ENCODE measurements around the gene OR6J1.
"Not testable (repeated sequence)": the region's sequence is repeated elsewhere in the genome, so short reads cannot be mapped to it uniquely, and the experiment has no call there.

The OR6J1 gene

GRCh38 chr14:22587677-22588422 lies 56.3 kb downstream of the OR6J1 start:
- H2AK5ac ChIP-seq (ENCODE audit: low read depth, low read length); H3K4me2 ChIP-seq (ENCODE audit: insufficient read depth, low read length, poor library complexity, severe bottlenecking); DNase-seq (ENCODE audit: low spot score); H2BK15ac ChIP-seq (ENCODE audit: low read length); H3K4me1 ChIP-seq (ENCODE audit: control insufficient read depth in 2 of 2, insufficient read depth in 1 of 2, low read depth in 1 of 2, low read length in 2 of 2); H3K27me3 ChIP-seq (ENCODE audit: control insufficient read depth in 3 of 3, insufficient read depth in 3 of 3, low read depth in 1 of 3, low read length in 3 of 3); H4K8ac ChIP-seq (ENCODE audit: low read depth, low read length); H2BK12ac ChIP-seq (ENCODE audit: low read length); H3K9me3 ChIP-seq (replicated peaks in 1 of 2; ENCODE audit: control insufficient read depth in 2 of 2, insufficient read depth in 1 of 2, low read depth in 1 of 2, low read length in 2 of 2); H2BK5ac ChIP-seq (ENCODE audit: low read length); H3K4ac ChIP-seq (ENCODE audit: low read length); H3K14ac ChIP-seq (ENCODE audit: low read length); H2AFZ ChIP-seq (ENCODE audit: low read length); H2BK120ac ChIP-seq (ENCODE audit: low read depth, low read length); H3K23ac ChIP-seq (ENCODE audit: low read depth, low read length, poor library complexity); H3K27ac ChIP-seq (replicated peaks; ENCODE audit: low read length); H4K91ac ChIP-seq (ENCODE audit: low read depth, low read length, poor library complexity); H3K18ac ChIP-seq (ENCODE audit: low read length); H3K9ac ChIP-seq (ENCODE audit: low read depth, low read length, poor library complexity): not testable (repeated sequence)
- H3K79me1 ChIP-seq (ENCODE audit: low read depth, low read length): peaks cover 14% of the 10 kb centered on the region
- no CpG with 5 or more reads among the region's 10 CpGs for WGBS, 2 donors (ENCODE audit: extremely low coverage in 2 of 2, insufficient read length in 2 of 2, insufficient replicate concordance in 1 of 2)
- H3K4me3 ChIP-seq (ENCODE audit: low read length in 2 of 2): peak overlapping the region in 1 of 2 donors; percentile 89
- H3K36me3 ChIP-seq (replicated peaks in 1 of 2; ENCODE audit: control insufficient read depth in 2 of 2, insufficient read depth in 2 of 2, low read length in 2 of 2): peaks cover 2 to 38% of the 10 kb centered on the region in 2 donors

GRCh38 chr14:22587247-22587646 lies 56.9 kb downstream of the OR6J1 start:
- Histone ChIP-seq H4K91ac (ENCODE audit: low read depth, low read length, poor library complexity) (no peak overlapping the region), H4K8ac (ENCODE audit: low read depth, low read length) (no peak overlapping the region), H3K9ac (ENCODE audit: low read depth, low read length, poor library complexity) (no peak overlapping the region), H3K27ac (replicated peaks; ENCODE audit: low read length) (no peak overlapping the region), H3K4ac (ENCODE audit: low read length) (no peak overlapping the region), H2BK12ac (ENCODE audit: low read length) (no peak overlapping the region), H3K18ac (ENCODE audit: low read length) (no peak overlapping the region), H3K36me3 (replicated peaks in 1 of 2; ENCODE audit: control insufficient read depth in 2 of 2, insufficient read depth in 2 of 2, low read length in 2 of 2) (peaks cover 2 to 38% of the 10 kb centered on the region in 2 donors), H2BK15ac (ENCODE audit: low read length) (no peak overlapping the region), H2BK120ac (ENCODE audit: low read depth, low read length) (no peak overlapping the region), H3K27me3 (ENCODE audit: control insufficient read depth in 3 of 3, insufficient read depth in 3 of 3, low read depth in 1 of 3, low read length in 3 of 3) (peaks cover 0 to 4% (median 0%) of the 10 kb centered on the region in 3 experiments), H3K79me1 (ENCODE audit: low read depth, low read length) (peaks cover 14% of the 10 kb centered on the region), H2AFZ (ENCODE audit: low read length) (no peak overlapping the region), H3K4me1 (ENCODE audit: control insufficient read depth in 2 of 2, insufficient read depth in 1 of 2, low read depth in 1 of 2, low read length in 2 of 2) (peaks cover 4% of the 10 kb centered on the region in 2 donors), H3K4me2 (ENCODE audit: insufficient read depth, low read length, poor library complexity, severe bottlenecking) (no peak overlapping the region), H2AK5ac (ENCODE audit: low read depth, low read length) (no peak overlapping the region), H3K14ac (ENCODE audit: low read length) (no peak overlapping the region), H3K23ac (ENCODE audit: low read depth, low read length, poor library complexity) (no peak overlapping the region), H2BK5ac (ENCODE audit: low read length) (no peak overlapping the region), H3K9me3 (replicated peaks in 1 of 2; ENCODE audit: control insufficient read depth in 2 of 2, insufficient read depth in 1 of 2, low read depth in 1 of 2, low read length in 2 of 2) (no peaks in the 10 kb centered on the region), H3K4me3 (ENCODE audit: low read length in 2 of 2) (peak overlapping the region in 1 of 2 donors; percentile 5)
- no CpG with 5 or more reads among the region's 5 CpGs for WGBS, 2 donors (ENCODE audit: extremely low coverage in 2 of 2, insufficient read length in 2 of 2, insufficient replicate concordance in 1 of 2)
- DNase-seq (ENCODE audit: low spot score): no peak

- Histone ChIP-seq H3K4ac (ENCODE audit: low read length) (no peak overlapping the region), H3K9me3 (replicated peaks in 1 of 2; ENCODE audit: control insufficient read depth in 2 of 2, insufficient read depth in 1 of 2, low read depth in 1 of 2, low read length in 2 of 2) (no peaks in the 10 kb centered on the region), H2AK5ac (ENCODE audit: low read depth, low read length) (no peak overlapping the region), H2AFZ (ENCODE audit: low read length) (no peak overlapping the region), H3K79me1 (ENCODE audit: low read depth, low read length) (peaks cover 14% of the 10 kb centered on the region), H2BK5ac (ENCODE audit: low read length) (no peak overlapping the region), H3K23ac (ENCODE audit: low read depth, low read length, poor library complexity) (no peak overlapping the region), H3K27ac (replicated peaks; ENCODE audit: low read length) (no peak overlapping the region), H3K27me3 (ENCODE audit: control insufficient read depth in 3 of 3, insufficient read depth in 3 of 3, low read depth in 1 of 3, low read length in 3 of 3) (no peaks in the 10 kb centered on the region), H3K36me3 (replicated peaks in 1 of 2; ENCODE audit: control insufficient read depth in 2 of 2, insufficient read depth in 2 of 2, low read length in 2 of 2) (peaks cover 2 to 52% of the 10 kb centered on the region in 2 donors), H4K91ac (ENCODE audit: low read depth, low read length, poor library complexity) (no peak overlapping the region), H3K4me2 (ENCODE audit: insufficient read depth, low read length, poor library complexity, severe bottlenecking) (no peak overlapping the region), H3K4me1 (ENCODE audit: control insufficient read depth in 2 of 2, insufficient read depth in 1 of 2, low read depth in 1 of 2, low read length in 2 of 2) (peaks cover 2 to 12% of the 10 kb centered on the region in 2 donors), H3K14ac (ENCODE audit: low read length) (no peak overlapping the region), H2BK15ac (ENCODE audit: low read length) (no peak overlapping the region), H3K9ac (ENCODE audit: low read depth, low read length, poor library complexity) (no peak overlapping the region), H2BK12ac (ENCODE audit: low read length) (no peak overlapping the region), H3K18ac (ENCODE audit: low read length) (no peak overlapping the region), H2BK120ac (ENCODE audit: low read depth, low read length) (no peak overlapping the region), H4K8ac (ENCODE audit: low read depth, low read length) (no peak overlapping the region), H3K4me3 (ENCODE audit: low read length in 2 of 2) (no peak overlapping the region)
- no peak for DNase-seq (ENCODE audit: low spot score)
- WGBS, 2 donors (ENCODE audit: extremely low coverage in 2 of 2, insufficient read length in 2 of 2, insufficient replicate concordance in 1 of 2): no CpG with 5 or more reads among the region's 1 CpG
Measured at GRCh38 chr14:22583994-22584393, 60.2 kb downstream of the OR6J1 start.
